ENCODE results near the gene ROR2. TPM values are rescaled to one million over a fixed set of nuclear protein-coding genes. Genes with fewer than 3 reads are reported as not detected.

ROR2 gene
- total RNA-seq, 1 experiment from 2014 or later, result 40.0 TPM

- Histone ChIP-seq H3K27me3 (ENCODE audit: control insufficient read depth, insufficient read depth, low read length) (no peaks in the 10 kb centered on the region), H3K4me3 (ENCODE audit: insufficient read depth, low read depth, low read length) (no peak overlapping the region), H3K36me3 (replicated peaks; ENCODE audit: control insufficient read depth, insufficient read depth, low read length) (no peaks in the 10 kb centered on the region)
- no peak for DNase-seq
These were observed 372.4 kb downstream of the ROR2 start for GRCh38 chr9:91577633-91578061.

GRCh38 chr9:91572811-91573210 lies 377.2 kb downstream of the ROR2 start:
- Histone ChIP-seq H3K4me3 (ENCODE audit: insufficient read depth, low read depth, low read length) (no peak overlapping the region), H3K27me3 (ENCODE audit: control insufficient read depth, insufficient read depth, low read length) (no peaks in the 10 kb centered on the region), H3K36me3 (replicated peaks; ENCODE audit: control insufficient read depth, insufficient read depth, low read length) (no peaks in the 10 kb centered on the region)
- DNase-seq, result no peak

GRCh38 chr9:91572044-91572443 lies 378.0 kb downstream of the ROR2 start:
- no peak for DNase-seq
- Histone ChIP-seq H3K36me3 (replicated peaks; ENCODE audit: control insufficient read depth, insufficient read depth, low read length) (no peaks in the 10 kb centered on the region), H3K4me3 (ENCODE audit: insufficient read depth, low read depth, low read length) (no peak overlapping the region), H3K27me3 (ENCODE audit: control insufficient read depth, insufficient read depth, low read length) (no peaks in the 10 kb centered on the region)

GRCh38 chr9:91571036-91571435 lies 379.0 kb downstream of the ROR2 start:
- H3K4me3 ChIP-seq (ENCODE audit: insufficient read depth, low read depth, low read length), result no peak overlapping the region
- no peaks in the 10 kb centered on the region for H3K36me3 ChIP-seq (replicated peaks; ENCODE audit: control insufficient read depth, insufficient read depth, low read length)
- H3K27me3 ChIP-seq (ENCODE audit: control insufficient read depth, insufficient read depth, low read length), result no peaks in the 10 kb centered on the region
- no peak for DNase-seq

- no peaks in the 10 kb centered on the region for H3K36me3 ChIP-seq (replicated peaks; ENCODE audit: control insufficient read depth, insufficient read depth, low read length)
- no peak for DNase-seq
- H3K4me3 ChIP-seq (ENCODE audit: insufficient read depth, low read depth, low read length), result no peak overlapping the region
- H3K27me3 ChIP-seq (ENCODE audit: control insufficient read depth, insufficient read depth, low read length), result no peaks in the 10 kb centered on the region
These were observed 382.3 kb downstream of the ROR2 start for GRCh38 chr9:91567642-91568274.

- Histone ChIP-seq H3K4me3 (ENCODE audit: insufficient read depth, low read depth, low read length) (no peak overlapping the region), H3K27me3 (ENCODE audit: control insufficient read depth, insufficient read depth, low read length) (no peaks in the 10 kb centered on the region), H3K36me3 (replicated peaks; ENCODE audit: control insufficient read depth, insufficient read depth, low read length) (no peaks in the 10 kb centered on the region)
- DNase-seq, result no peak
These were observed 385.9 kb downstream of the ROR2 start for GRCh38 chr9:91564081-91564670.

GRCh38 chr9:91562416-91562815 lies 387.6 kb downstream of the ROR2 start:
- Histone ChIP-seq H3K4me3 (ENCODE audit: insufficient read depth, low read depth, low read length) (no peak overlapping the region), H3K27me3 (ENCODE audit: control insufficient read depth, insufficient read depth, low read length) (no peaks in the 10 kb centered on the region), H3K36me3 (replicated peaks; ENCODE audit: control insufficient read depth, insufficient read depth, low read length) (no peaks in the 10 kb centered on the region)
- no peak for DNase-seq

- no peaks in the 10 kb centered on the region for H3K36me3 ChIP-seq (replicated peaks; ENCODE audit: control insufficient read depth, insufficient read depth, low read length)
- no peak for DNase-seq
- H3K4me3 ChIP-seq (ENCODE audit: insufficient read depth, low read depth, low read length), result no peak overlapping the region
- no peaks in the 10 kb centered on the region for H3K27me3 ChIP-seq (ENCODE audit: control insufficient read depth, insufficient read depth, low read length)
These were observed 389.7 kb downstream of the ROR2 start for GRCh38 chr9:91560301-91560700.

- Histone ChIP-seq H3K36me3 (replicated peaks; ENCODE audit: control insufficient read depth, insufficient read depth, low read length) (no peaks in the 10 kb centered on the region), H3K27me3 (ENCODE audit: control insufficient read depth, insufficient read depth, low read length) (no peaks in the 10 kb centered on the region), H3K4me3 (ENCODE audit: insufficient read depth, low read depth, low read length) (no peak overlapping the region)
- no peak for DNase-seq
These were observed 391.1 kb downstream of the ROR2 start for GRCh38 chr9:91558879-91559278.

GRCh38 chr9:91558395-91558794 lies 391.6 kb downstream of the ROR2 start:
- Histone ChIP-seq H3K36me3 (replicated peaks; ENCODE audit: control insufficient read depth, insufficient read depth, low read length) (no peaks in the 10 kb centered on the region), H3K4me3 (ENCODE audit: insufficient read depth, low read depth, low read length) (no peak overlapping the region), H3K27me3 (ENCODE audit: control insufficient read depth, insufficient read depth, low read length) (no peaks in the 10 kb centered on the region)
- DNase-seq, result no peak

- no peak overlapping the region for H3K4me3 ChIP-seq (ENCODE audit: insufficient read depth, low read depth, low read length)
- H3K36me3 ChIP-seq (replicated peaks; ENCODE audit: control insufficient read depth, insufficient read depth, low read length), result no peaks in the 10 kb centered on the region
- no peak for DNase-seq
- no peaks in the 10 kb centered on the region for H3K27me3 ChIP-seq (ENCODE audit: control insufficient read depth, insufficient read depth, low read length)
These were observed 392.7 kb downstream of the ROR2 start for GRCh38 chr9:91557327-91557726.

- no peak for DNase-seq
- H3K4me3 ChIP-seq (ENCODE audit: insufficient read depth, low read depth, low read length), result no peak overlapping the region
These were observed 394.9 kb downstream of the ROR2 start for GRCh38 chr9:91555132-91555531.

GRCh38 chr9:91549177-91549576 lies 400.9 kb downstream of the ROR2 start:
- no peak overlapping the region for H3K4me3 ChIP-seq (ENCODE audit: insufficient read depth, low read depth, low read length)
- H3K36me3 ChIP-seq (replicated peaks; ENCODE audit: control insufficient read depth, insufficient read depth, low read length), result no peaks in the 10 kb centered on the region
- no peaks in the 10 kb centered on the region for H3K27me3 ChIP-seq (ENCODE audit: control insufficient read depth, insufficient read depth, low read length)
- DNase-seq, result no peak

More at GRCh38 chr9:91555132-91555531, 394.9 kb downstream of the ROR2 start:
- Histone ChIP-seq H3K36me3 (replicated peaks; ENCODE audit: control insufficient read depth, insufficient read depth, low read length) (no peaks in the 10 kb centered on the region), H3K27me3 (ENCODE audit: control insufficient read depth, insufficient read depth, low read length) (no peaks in the 10 kb centered on the region)

- Histone ChIP-seq H3K36me3 (replicated peaks; ENCODE audit: control insufficient read depth, insufficient read depth, low read length) (no peaks in the 10 kb centered on the region), H3K4me3 (ENCODE audit: insufficient read depth, low read depth, low read length) (no peak overlapping the region), H3K27me3 (ENCODE audit: control insufficient read depth, insufficient read depth, low read length) (no peaks in the 10 kb centered on the region)
- DNase-seq, result no peak
These were observed 402.9 kb downstream of the ROR2 start for GRCh38 chr9:91547081-91547480.

- Histone ChIP-seq H3K36me3 (replicated peaks; ENCODE audit: control insufficient read depth, insufficient read depth, low read length) (no peaks in the 10 kb centered on the region), H3K4me3 (ENCODE audit: insufficient read depth, low read depth, low read length) (no peak overlapping the region), H3K27me3 (ENCODE audit: control insufficient read depth, insufficient read depth, low read length) (no peaks in the 10 kb centered on the region)
- no peak for DNase-seq
These were observed 403.5 kb downstream of the ROR2 start for GRCh38 chr9:91546574-91546973.

All from H7 (cell line).